GM23338 (cell line): Measurements from ENCODE around the gene MFAP3L. TPM values are rescaled to one million over a fixed set of nuclear protein-coding genes. Genes with fewer than 3 reads are reported as not detected.

ENCODE experiments used
- ATAC-seq: fragments of 200-7000 bp; cut with Tn5 transposase; 3 replicates; pipeline ENCODE4 v1.9.1; 2020
- DNase-seq: peaks from one replicate; pipeline ENCODE4 v3.0.0-alpha.2; 2015; ENCODE audit warnings: low spot score
- H2AFZ ChIP-seq: fragments of 200-600 bp; sonication (generic); 2 replicates; pipeline ENCODE4 v1.8.0; 2016; ENCODE audit warnings: antibody characterized with exemption, mild to moderate bottlenecking, moderate library complexity
- H3F3A ChIP-seq: fragments of 200-600 bp; sonication (generic); replicated peaks from 2 replicates; pipeline ENCODE4 v1.8.0; 2017; ENCODE audit warnings: antibody characterized with exemption, mixed run types, low read depth
- H3K27ac ChIP-seq: fragments of 200-600 bp; sonication (generic); 2 replicates; pipeline ENCODE4 v1.6.1; 2016; ENCODE audit warnings: low read depth
- H3K27me3 ChIP-seq: fragments of 200-600 bp; sonication (generic); 2 replicates; pipeline ENCODE4 v1.8.0; 2016; ENCODE audit warnings: mild to moderate bottlenecking, mixed run types, moderate library complexity; ENCODE audit not compliant: insufficient read depth
- H3K36me3 ChIP-seq: fragments of 200-600 bp; sonication (generic); 2 replicates; pipeline ENCODE4 v1.8.0; 2016; ENCODE audit warnings: mild to moderate bottlenecking; ENCODE audit not compliant: insufficient read depth
- H3K4me1 ChIP-seq: fragments of 200-600 bp; sonication (generic); 2 replicates; pipeline ENCODE4 v1.8.0; 2016; ENCODE audit warnings: mild to moderate bottlenecking, moderate library complexity; ENCODE audit not compliant: insufficient read depth
- H3K4me2 ChIP-seq: fragments of 200-600 bp; sonication (generic); 2 replicates; pipeline ENCODE4 v1.7.1; 2017; ENCODE audit warnings: mixed run types
- H3K4me3 ChIP-seq: fragments of 200-600 bp; sonication (generic); 2 replicates; pipeline ENCODE4 v1.6.1; 2016; ENCODE audit warnings: mixed run types
- H3K79me2 ChIP-seq: fragments of 200-600 bp; sonication (generic); replicated peaks from 2 replicates; pipeline ENCODE4 v1.8.0; 2017; ENCODE audit warnings: mild to moderate bottlenecking; ENCODE audit not compliant: insufficient read depth
- H3K9me2 ChIP-seq: fragments of 200-600 bp; sonication (generic); 2 replicates; pipeline ENCODE4 v1.8.0; 2017; ENCODE audit not compliant: insufficient read depth
- H4K20me1 ChIP-seq: fragments of 200-600 bp; sonication (generic); replicated peaks from 2 replicates; pipeline ENCODE4 v1.8.0; 2017; ENCODE audit warnings: mild to moderate bottlenecking; ENCODE audit not compliant: insufficient read depth
- H3K27ac Mint-ChIP-seq: 2 replicates; pipeline ENCODE4 v1.8.0; 2020; ENCODE audit warnings: inconsistent platforms, mild to moderate bottlenecking, moderate library complexity, mixed read lengths
- H3K27me3 Mint-ChIP-seq: 3 replicates; pipeline ENCODE4 v1.8.0; 2022; ENCODE audit warnings: low read depth, mild to moderate bottlenecking, moderate library complexity, mixed read lengths, inconsistent platforms; ENCODE audit not compliant: insufficient read depth, poor library complexity
- H3K36me3 Mint-ChIP-seq: 3 replicates; pipeline ENCODE4 v1.8.0; 2021; ENCODE audit warnings: low read depth, mild to moderate bottlenecking, inconsistent platforms, moderate library complexity, mixed read lengths
- H3K4me1 Mint-ChIP-seq: 3 replicates; pipeline ENCODE4 v1.8.0; 2020; ENCODE audit warnings: mild to moderate bottlenecking, inconsistent platforms, mixed read lengths
- H3K4me3 Mint-ChIP-seq: 3 replicates; pipeline ENCODE4 v1.8.0; 2021; ENCODE audit warnings: moderate library complexity, mild to moderate bottlenecking, inconsistent platforms, mixed read lengths
- H3K9me3 Mint-ChIP-seq: 3 replicates; pipeline ENCODE4 v1.8.0; 2020; ENCODE audit warnings: moderate library complexity, mild to moderate bottlenecking, inconsistent platforms, mixed read lengths
- CREB1 ChIP-seq: fragments of 250-450 bp; sonication (Bioruptor Pico); IDR thresholded peaks from 2 replicates; pipeline ENCODE4 v1.5.0; 2020; ENCODE audit warnings: low read depth, mild to moderate bottlenecking, moderate library complexity
- EZH2 ChIP-seq: fragments of 200-600 bp; sonication (generic); IDR thresholded peaks from one replicate; pipeline ENCODE4 v1.8.0; 2017; ENCODE audit warnings: antibody characterized with exemption, mild to moderate bottlenecking, low read depth; ENCODE audit not compliant: unreplicated experiment
- EZH2phosphoT487 ChIP-seq: fragments of 200-600 bp; sonication (generic); IDR thresholded peaks from one replicate; pipeline ENCODE4 v1.8.1; 2018; ENCODE audit warnings: antibody characterized with exemption; ENCODE audit not compliant: unreplicated experiment
- JUNB ChIP-seq: IDR thresholded peaks from one replicate; pipeline ENCODE4 v1.6.1; 2016; ENCODE audit warnings: antibody characterized with exemption; ENCODE audit not compliant: unreplicated experiment
- NANOG ChIP-seq: IDR thresholded peaks from 2 replicates; pipeline ENCODE4 v1.6.1; 2016; ENCODE audit warnings: antibody characterized with exemption, borderline replicate concordance
- POLR2AphosphoS5 ChIP-seq: IDR thresholded peaks from 2 replicates; pipeline ENCODE4 v1.6.1; 2016; ENCODE audit warnings: antibody characterized with exemption, low read depth
- STAT1 ChIP-seq: IDR thresholded peaks from one replicate; pipeline ENCODE4 v1.6.1; 2016; ENCODE audit warnings: antibody characterized with exemption; ENCODE audit not compliant: unreplicated experiment
- ZNF114 ChIP-seq: fragments of 250-450 bp; sonication (Bioruptor Pico); IDR thresholded peaks from 2 replicates; pipeline ENCODE4 v1.5.0; 2020; ENCODE audit warnings: mild to moderate bottlenecking, moderate library complexity
- ZNF331 ChIP-seq: fragments of 250-450 bp; sonication (Bioruptor Pico); IDR thresholded peaks from 2 replicates; pipeline ENCODE4 v1.5.0; 2020; ENCODE audit warnings: low read depth, mild to moderate bottlenecking, moderate library complexity
- polyA plus RNA-seq: library from polyadenylated mRNA; unstranded; fragments of >200 nt; fragmentation: Nextera tagmentation; extraction: Ambion mirVana; gene quantifications from 2 replicates; pipeline ENCODE4 v1.2.1, GENCODE V29; 2016
- total RNA-seq: library from RNA; depleted of rRNA; stranded (reverse); fragments of >200 nt; shearing (Covaris generic); gene quantifications from 2 replicates; pipeline ENCODE4 v1.2.3, GENCODE V29; 2014
- TF ChIP-seq, protein P1 (sequence below), 2 experiments: fragments of 200-600 bp in 1 of 2; sonication (generic) in 1 of 2; conservative IDR thresholded peaks; 2 replicates each; pipeline versions ENCODE4 v1.5.1 to v1.6.1; 2016 to 2017; ENCODE audit warnings: antibody characterized with exemption in 2 of 2, low read depth in 2 of 2, mild to moderate bottlenecking in 2 of 2, moderate library complexity in 1 of 2
- TF ChIP-seq, protein P2 (sequence below): IDR thresholded peaks from one replicate; pipeline ENCODE4 v1.6.1; 2018; ENCODE audit warnings: antibody characterized with exemption; ENCODE audit not compliant: unreplicated experiment

The MFAP3L gene
- total and polyA plus RNA-seq, 2 experiments from 2014 or later, result 3.4 to 7.9 TPM

DNA sequence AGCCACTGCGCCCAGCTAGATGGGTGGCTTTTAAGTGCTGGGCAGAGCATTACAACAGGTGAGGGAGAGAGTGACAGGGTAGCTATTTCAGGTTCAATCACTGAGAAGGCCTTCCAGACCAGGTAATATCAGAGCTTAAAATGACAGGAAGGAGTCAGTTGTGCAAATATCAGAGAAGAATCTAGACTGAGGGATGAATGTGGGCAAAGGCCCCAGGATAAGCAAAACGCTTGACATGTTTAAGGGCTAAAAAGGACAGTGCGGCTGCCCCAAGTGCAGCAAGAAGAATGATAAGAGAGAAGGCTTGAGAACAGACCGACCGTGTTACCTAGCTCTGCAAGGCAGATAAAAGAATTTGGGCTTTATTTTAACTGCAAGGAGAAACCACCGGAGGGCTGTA is 45.0 kb upstream of the MFAP3L start:
- peaks cover 14% of the 10 kb centered on the region; the same call in 2 of the 3 replicates for H3K36me3 Mint-ChIP-seq
- no peak overlapping the region for H3K4me3 ChIP-seq
- TF ChIP-seq CREB1 (CRISPR knock-in tag) (no peak), POLR2AphosphoS5 (no peak), STAT1 (no peak), EZH2 (no peak), EZH2phosphoT487 (no peak), ZNF331 (no peak), NANOG (no peak), ZNF114 (CRISPR knock-in tag) (no peak)
- TF ChIP-seq, protein P1, sequence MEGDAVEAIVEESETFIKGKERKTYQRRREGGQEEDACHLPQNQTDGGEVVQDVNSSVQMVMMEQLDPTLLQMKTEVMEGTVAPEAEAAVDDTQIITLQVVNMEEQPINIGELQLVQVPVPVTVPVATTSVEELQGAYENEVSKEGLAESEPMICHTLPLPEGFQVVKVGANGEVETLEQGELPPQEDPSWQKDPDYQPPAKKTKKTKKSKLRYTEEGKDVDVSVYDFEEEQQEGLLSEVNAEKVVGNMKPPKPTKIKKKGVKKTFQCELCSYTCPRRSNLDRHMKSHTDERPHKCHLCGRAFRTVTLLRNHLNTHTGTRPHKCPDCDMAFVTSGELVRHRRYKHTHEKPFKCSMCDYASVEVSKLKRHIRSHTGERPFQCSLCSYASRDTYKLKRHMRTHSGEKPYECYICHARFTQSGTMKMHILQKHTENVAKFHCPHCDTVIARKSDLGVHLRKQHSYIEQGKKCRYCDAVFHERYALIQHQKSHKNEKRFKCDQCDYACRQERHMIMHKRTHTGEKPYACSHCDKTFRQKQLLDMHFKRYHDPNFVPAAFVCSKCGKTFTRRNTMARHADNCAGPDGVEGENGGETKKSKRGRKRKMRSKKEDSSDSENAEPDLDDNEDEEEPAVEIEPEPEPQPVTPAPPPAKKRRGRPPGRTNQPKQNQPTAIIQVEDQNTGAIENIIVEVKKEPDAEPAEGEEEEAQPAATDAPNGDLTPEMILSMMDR (conservative IDR thresholded peaks at IDR 0.05; ENCODE audit: low read depth in 2 of 2), result no peak
- TF ChIP-seq, protein P2, sequence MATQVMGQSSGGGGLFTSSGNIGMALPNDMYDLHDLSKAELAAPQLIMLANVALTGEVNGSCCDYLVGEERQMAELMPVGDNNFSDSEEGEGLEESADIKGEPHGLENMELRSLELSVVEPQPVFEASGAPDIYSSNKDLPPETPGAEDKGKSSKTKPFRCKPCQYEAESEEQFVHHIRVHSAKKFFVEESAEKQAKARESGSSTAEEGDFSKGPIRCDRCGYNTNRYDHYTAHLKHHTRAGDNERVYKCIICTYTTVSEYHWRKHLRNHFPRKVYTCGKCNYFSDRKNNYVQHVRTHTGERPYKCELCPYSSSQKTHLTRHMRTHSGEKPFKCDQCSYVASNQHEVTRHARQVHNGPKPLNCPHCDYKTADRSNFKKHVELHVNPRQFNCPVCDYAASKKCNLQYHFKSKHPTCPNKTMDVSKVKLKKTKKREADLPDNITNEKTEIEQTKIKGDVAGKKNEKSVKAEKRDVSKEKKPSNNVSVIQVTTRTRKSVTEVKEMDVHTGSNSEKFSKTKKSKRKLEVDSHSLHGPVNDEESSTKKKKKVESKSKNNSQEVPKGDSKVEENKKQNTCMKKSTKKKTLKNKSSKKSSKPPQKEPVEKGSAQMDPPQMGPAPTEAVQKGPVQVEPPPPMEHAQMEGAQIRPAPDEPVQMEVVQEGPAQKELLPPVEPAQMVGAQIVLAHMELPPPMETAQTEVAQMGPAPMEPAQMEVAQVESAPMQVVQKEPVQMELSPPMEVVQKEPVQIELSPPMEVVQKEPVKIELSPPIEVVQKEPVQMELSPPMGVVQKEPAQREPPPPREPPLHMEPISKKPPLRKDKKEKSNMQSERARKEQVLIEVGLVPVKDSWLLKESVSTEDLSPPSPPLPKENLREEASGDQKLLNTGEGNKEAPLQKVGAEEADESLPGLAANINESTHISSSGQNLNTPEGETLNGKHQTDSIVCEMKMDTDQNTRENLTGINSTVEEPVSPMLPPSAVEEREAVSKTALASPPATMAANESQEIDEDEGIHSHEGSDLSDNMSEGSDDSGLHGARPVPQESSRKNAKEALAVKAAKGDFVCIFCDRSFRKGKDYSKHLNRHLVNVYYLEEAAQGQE, result no peak
- H3F3A ChIP-seq, result no peaks in the 10 kb centered on the region
- no peak for ATAC-seq
- no peak for DNase-seq
- peaks cover 11% of the 10 kb centered on the region for H3K4me1 ChIP-seq
- H3K4me2 ChIP-seq, result no peak overlapping the region
- no peak overlapping the region for H2AFZ ChIP-seq
- no peaks in the 10 kb centered on the region for H3K79me2 ChIP-seq
- no peak overlapping the region for H3K27ac ChIP-seq
- no peaks in the 10 kb centered on the region for H3K36me3 ChIP-seq
- no peaks in the 10 kb centered on the region for H3K27me3 ChIP-seq
- H3K9me2 ChIP-seq, result no peaks in the 10 kb centered on the region
- peaks cover 9% of the 10 kb centered on the region for H3K4me1 Mint-ChIP-seq
- no peaks in the 10 kb centered on the region for H4K20me1 ChIP-seq
- H3K4me3 Mint-ChIP-seq, result no peak overlapping the region
- H3K27ac Mint-ChIP-seq, result no peak overlapping the region
- peaks cover 4% of the 10 kb centered on the region for H3K27me3 Mint-ChIP-seq
- no peaks in the 10 kb centered on the region for H3K9me3 Mint-ChIP-seq

DNA sequence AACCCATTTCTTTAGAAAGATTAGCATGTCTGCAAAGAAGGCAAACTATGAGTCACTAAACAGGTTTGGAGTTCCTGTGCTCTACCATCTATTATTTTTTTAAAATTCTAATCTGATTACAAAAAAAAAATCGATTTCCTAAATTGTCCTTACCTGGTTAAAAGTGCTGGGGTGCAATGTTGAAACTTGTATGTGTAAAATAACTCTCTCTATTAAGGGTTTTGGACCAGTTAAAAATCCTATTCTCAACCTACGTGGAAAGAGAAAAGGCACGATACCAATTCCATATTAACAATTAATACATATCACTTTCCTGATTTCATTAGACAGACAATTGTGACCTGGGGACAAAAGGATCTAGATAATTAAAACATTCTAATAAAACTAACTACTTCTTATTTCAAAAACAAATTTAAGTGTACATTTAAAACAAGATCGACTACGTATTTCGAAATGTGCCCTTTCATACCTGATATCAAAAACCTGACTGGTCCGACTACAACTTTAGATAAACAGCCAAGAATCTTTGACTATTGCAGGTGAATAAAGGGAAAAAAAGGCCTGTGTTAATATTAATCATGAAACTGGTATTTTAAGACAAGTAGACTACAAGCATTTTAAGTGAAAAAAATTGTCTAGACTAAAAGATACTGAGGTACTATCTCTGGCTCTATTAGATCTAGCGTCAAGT is 42.4 kb upstream of the MFAP3L start:
- H3K79me2 ChIP-seq, result no peaks in the 10 kb centered on the region
- H3K27me3 ChIP-seq, result no peaks in the 10 kb centered on the region
- H3K27me3 Mint-ChIP-seq, result peaks cover 3% of the 10 kb centered on the region
- H2AFZ ChIP-seq, result no peak overlapping the region
- peaks cover 11% of the 10 kb centered on the region; the same call in 2 of the 3 replicates for H3K36me3 Mint-ChIP-seq
- no peak overlapping the region for H3K27ac Mint-ChIP-seq
- ATAC-seq, result no peak
- DNase-seq, result no peak
- H3K9me2 ChIP-seq, result no peaks in the 10 kb centered on the region
- H3K27ac ChIP-seq, result no peak overlapping the region
- H3F3A ChIP-seq, result no peaks in the 10 kb centered on the region
- no peak overlapping the region for H3K4me3 Mint-ChIP-seq
- H3K4me1 Mint-ChIP-seq, result 0 out of 3 replicates have a peak, but pooled peaks cover 2% of the 10 kb centered on the region
- no peaks in the 10 kb centered on the region; the same call in 1 of the 2 replicates for H3K36me3 ChIP-seq
- H3K4me3 ChIP-seq, result no peak overlapping the region
- no peaks in the 10 kb centered on the region for H3K4me1 ChIP-seq
- no peak overlapping the region for H3K4me2 ChIP-seq
- H3K9me3 Mint-ChIP-seq, result no peaks in the 10 kb centered on the region
- H4K20me1 ChIP-seq, result no peaks in the 10 kb centered on the region
- TF ChIP-seq JUNB, result no peak
- TF ChIP-seq EZH2phosphoT487, result no peak
- TF ChIP-seq POLR2AphosphoS5, result no peak
